Measurements from ENCODE around the gene COL27A1.

DNA sequence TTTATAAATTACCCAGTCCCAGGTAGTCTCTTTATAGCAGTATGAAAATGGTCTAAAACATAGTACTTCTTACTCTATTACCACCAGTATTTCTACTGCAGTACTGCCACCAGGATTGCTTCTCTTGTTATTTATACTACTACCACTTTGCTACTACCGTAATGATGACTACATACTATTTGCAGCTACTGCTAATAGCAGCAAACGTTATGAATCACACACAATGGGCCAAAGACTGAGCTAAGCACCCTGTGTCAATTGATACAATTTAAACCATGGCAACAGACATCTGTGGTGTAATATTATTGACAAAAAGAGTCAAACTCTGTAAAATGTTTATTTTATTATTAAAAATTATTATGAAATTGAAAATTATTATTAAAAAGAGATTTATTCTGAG is 41.0 kb upstream of the COL27A1 start:
- no peak for TF ChIP-seq CTCF (IDR thresholded peaks at IDR 0.05; ENCODE audit: insufficient read depth, low read length)
- no peak for TF ChIP-seq REST (IDR thresholded peaks at IDR 0.05; ENCODE audit: insufficient replicate concordance, low read depth)
- no peak for TF ChIP-seq GABPA (IDR thresholded peaks at IDR 0.05; ENCODE audit: low read depth)
